ENCODE measurements around the gene DENND4A.

DENND4A gene

DNA sequence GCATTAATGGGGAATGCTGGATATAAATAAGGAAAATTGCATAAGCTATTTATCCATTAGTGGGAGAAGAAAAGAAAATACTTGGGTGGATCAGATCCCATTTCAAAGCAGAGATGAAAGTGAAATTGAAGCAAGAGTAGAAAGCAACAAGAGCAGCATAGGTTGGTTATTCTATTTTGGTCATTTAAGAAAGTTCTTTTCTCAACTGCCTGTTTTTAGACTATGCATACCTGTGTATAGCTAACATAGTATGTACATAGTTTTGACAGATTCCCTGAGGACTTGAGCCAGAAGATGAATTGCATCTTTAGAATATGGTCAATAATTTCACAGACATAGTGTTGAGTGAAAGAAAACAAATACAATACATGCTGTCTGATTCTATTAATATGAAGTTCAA lies 29.0 kb upstream of the DENND4A start:
- Histone ChIP-seq H3K9ac (ENCODE audit: low read depth, low read length) (no peak overlapping the region), H3K27me3 (ENCODE audit: insufficient read depth, low read length, poor library complexity) (no peaks in the 10 kb centered on the region), H3K9me3 (ENCODE audit: insufficient read depth, low read length, severe bottlenecking) (no peaks in the 10 kb centered on the region), H3K79me2 (ENCODE audit: insufficient read depth, low read length) (no peaks in the 10 kb centered on the region), H4K20me1 (ENCODE audit: insufficient read depth, low read length) (no peaks in the 10 kb centered on the region), H3K36me3 (ENCODE audit: insufficient read depth, low read length) (no peaks in the 10 kb centered on the region), H3K4me3 (ENCODE audit: low read depth in 1 of 2, low read length in 2 of 2) (no peak overlapping the region), H3K27ac (ENCODE audit: low read length) (no peak overlapping the region), H3K4me2 (ENCODE audit: insufficient read depth, low read length) (no peak overlapping the region), H3K4me1 (ENCODE audit: insufficient read depth, low read length) (no peaks in the 10 kb centered on the region), H2AFZ (ENCODE audit: low read depth, low read length) (no peak overlapping the region)
- ATAC-seq (ENCODE audit: insufficient read depth, low read depth) (no peak), DNase-seq (no peak)
- TF ChIP-seq EZH2 (IDR thresholded peaks at IDR 0.05; ENCODE audit: borderline replicate concordance, low read depth, low read length, severe bottlenecking) (no peak), CTCF (IDR thresholded peaks at IDR 0.05; ENCODE audit: borderline replicate concordance, extremely low read depth, low read length, poor library complexity, severe bottlenecking) (no peak)

- TF ChIP-seq EZH2 (IDR thresholded peaks at IDR 0.05; ENCODE audit: borderline replicate concordance, low read depth, low read length, severe bottlenecking) (no peak), CTCF (IDR thresholded peaks at IDR 0.05; ENCODE audit: borderline replicate concordance, extremely low read depth, low read length, poor library complexity, severe bottlenecking) (no peak)
- H3K27ac ChIP-seq (ENCODE audit: low read length) = no peak overlapping the region
- H2AFZ ChIP-seq (ENCODE audit: low read depth, low read length) = no peak overlapping the region
- ATAC-seq (ENCODE audit: insufficient read depth, low read depth) (no peak), DNase-seq (no peak)
- no peak overlapping the region for H3K4me3 ChIP-seq (ENCODE audit: low read depth in 1 of 2, low read length in 2 of 2)
- H3K27me3 ChIP-seq (ENCODE audit: insufficient read depth, low read length, poor library complexity) = no peaks in the 10 kb centered on the region
- no peaks in the 10 kb centered on the region for H3K9me3 ChIP-seq (ENCODE audit: insufficient read depth, low read length, severe bottlenecking)
- H4K20me1 ChIP-seq (ENCODE audit: insufficient read depth, low read length) = no peaks in the 10 kb centered on the region
- H3K79me2 ChIP-seq (ENCODE audit: insufficient read depth, low read length) = no peaks in the 10 kb centered on the region
- H3K4me1 ChIP-seq (ENCODE audit: insufficient read depth, low read length) = no peaks in the 10 kb centered on the region
- no peak overlapping the region for H3K9ac ChIP-seq (ENCODE audit: low read depth, low read length)
- no peaks in the 10 kb centered on the region for H3K36me3 ChIP-seq (ENCODE audit: insufficient read depth, low read length)
- H3K4me2 ChIP-seq (ENCODE audit: insufficient read depth, low read length) = no peak overlapping the region
Observed at GRCh38 chr15:65819563-65819960, 27.5 kb upstream of the DENND4A start.

- DNase-seq (no peak), ATAC-seq (ENCODE audit: insufficient read depth, low read depth) (peak; percentile 62)
- H3K36me3 ChIP-seq (ENCODE audit: insufficient read depth, low read length) = no peaks in the 10 kb centered on the region
- H3K4me2 ChIP-seq (ENCODE audit: insufficient read depth, low read length) = no peak overlapping the region
- H3K27ac ChIP-seq (ENCODE audit: low read length) = no peak overlapping the region
- H3K27me3 ChIP-seq (ENCODE audit: insufficient read depth, low read length, poor library complexity) = no peaks in the 10 kb centered on the region
- no peaks in the 10 kb centered on the region for H3K9me3 ChIP-seq (ENCODE audit: insufficient read depth, low read length, severe bottlenecking)
- TF ChIP-seq EZH2 (IDR thresholded peaks at IDR 0.05; ENCODE audit: borderline replicate concordance, low read depth, low read length, severe bottlenecking) (no peak), CTCF (IDR thresholded peaks at IDR 0.05; ENCODE audit: borderline replicate concordance, extremely low read depth, low read length, poor library complexity, severe bottlenecking) (no peak)
- no peaks in the 10 kb centered on the region for H3K79me2 ChIP-seq (ENCODE audit: insufficient read depth, low read length)
- H3K4me1 ChIP-seq (ENCODE audit: insufficient read depth, low read length) = no peaks in the 10 kb centered on the region
- H4K20me1 ChIP-seq (ENCODE audit: insufficient read depth, low read length) = no peaks in the 10 kb centered on the region
- H2AFZ ChIP-seq (ENCODE audit: low read depth, low read length) = no peak overlapping the region
- H3K9ac ChIP-seq (ENCODE audit: low read depth, low read length) = no peak overlapping the region
- H3K4me3 ChIP-seq (ENCODE audit: low read depth in 1 of 2, low read length in 2 of 2) = no peak overlapping the region
Observed at GRCh38 chr15:65818927-65819562, 27.0 kb upstream of the DENND4A start.
